Measurements from ENCODE around the gene USP44. TPM values are rescaled to one million over a fixed set of nuclear protein-coding genes. Genes with fewer than 3 reads are reported as not detected.

USP44 gene
- total and polyA plus RNA-seq, 4 donors = 1.6 to 4.4 (median 2.0) TPM

- WGBS, 2 donors = 94 to 95% methylated on average over 1 of the region's 1 CpG
- DNase-seq = no peak
- intact Hi-C loops (cut with DNase I) = no loop called here
- Histone ChIP-seq H3K9me3 (ENCODE audit: control insufficient read depth, low read length) (no peaks in the 10 kb centered on the region), H3K36me3 (ENCODE audit: control insufficient read depth in 1 of 2, insufficient read depth in 2 of 2, low read length in 1 of 2) (peaks cover 0 to 8% of the 10 kb centered on the region in 2 donors), H3K27me3 (ENCODE audit: control insufficient read depth in 1 of 2, insufficient read depth in 2 of 2, low read length in 1 of 2) (no peaks in the 10 kb centered on the region), H3K4me1 (ENCODE audit: control insufficient read depth in 1 of 2, insufficient read depth in 2 of 2, low read length in 2 of 2) (peaks cover 0 to 5% of the 10 kb centered on the region in 2 donors), H3K27ac (ENCODE audit: low read depth in 1 of 2, low read length in 2 of 2) (no peak overlapping the region), H3K4me3 (ENCODE audit: low read length in 2 of 2) (no peak overlapping the region)
- no peak for ATAC-seq (ENCODE audit: low FRiP score)
Measured at GRCh38 chr12:95511977-95512376, 39.3 kb downstream of the USP44 start.

GRCh38 chr12:95509300-95509699 lies 42.0 kb downstream of the USP44 start:
- peaks cover 2 to 11% of the 10 kb centered on the region in 2 donors for H3K36me3 ChIP-seq (ENCODE audit: control insufficient read depth in 1 of 2, insufficient read depth in 2 of 2, low read length in 1 of 2)
- 15 to 18% methylated on average over 3 of the region's 3 CpGs for WGBS, 2 donors
- H3K27ac ChIP-seq (ENCODE audit: low read depth in 1 of 2, low read length in 2 of 2) = no peak overlapping the region
- H3K4me3 ChIP-seq (ENCODE audit: low read length in 2 of 2) = no peak overlapping the region
- intact Hi-C loops (cut with DNase I) = loop anchor here in 1 of 2 donors (5.0 kb wide), 1 partner anchor 37 kb away; the partner anchor contains the start of gene METAP2
- H3K4me1 ChIP-seq (ENCODE audit: control insufficient read depth in 1 of 2, insufficient read depth in 2 of 2, low read length in 2 of 2) = peaks cover 0 to 5% of the 10 kb centered on the region in 2 donors
- DNase-seq (no peak), ATAC-seq (ENCODE audit: low FRiP score) (no peak)
- no peaks in the 10 kb centered on the region for H3K9me3 ChIP-seq (ENCODE audit: control insufficient read depth, low read length)
- no peaks in the 10 kb centered on the region for H3K27me3 ChIP-seq (ENCODE audit: control insufficient read depth in 1 of 2, insufficient read depth in 2 of 2, low read length in 1 of 2)

DNA sequence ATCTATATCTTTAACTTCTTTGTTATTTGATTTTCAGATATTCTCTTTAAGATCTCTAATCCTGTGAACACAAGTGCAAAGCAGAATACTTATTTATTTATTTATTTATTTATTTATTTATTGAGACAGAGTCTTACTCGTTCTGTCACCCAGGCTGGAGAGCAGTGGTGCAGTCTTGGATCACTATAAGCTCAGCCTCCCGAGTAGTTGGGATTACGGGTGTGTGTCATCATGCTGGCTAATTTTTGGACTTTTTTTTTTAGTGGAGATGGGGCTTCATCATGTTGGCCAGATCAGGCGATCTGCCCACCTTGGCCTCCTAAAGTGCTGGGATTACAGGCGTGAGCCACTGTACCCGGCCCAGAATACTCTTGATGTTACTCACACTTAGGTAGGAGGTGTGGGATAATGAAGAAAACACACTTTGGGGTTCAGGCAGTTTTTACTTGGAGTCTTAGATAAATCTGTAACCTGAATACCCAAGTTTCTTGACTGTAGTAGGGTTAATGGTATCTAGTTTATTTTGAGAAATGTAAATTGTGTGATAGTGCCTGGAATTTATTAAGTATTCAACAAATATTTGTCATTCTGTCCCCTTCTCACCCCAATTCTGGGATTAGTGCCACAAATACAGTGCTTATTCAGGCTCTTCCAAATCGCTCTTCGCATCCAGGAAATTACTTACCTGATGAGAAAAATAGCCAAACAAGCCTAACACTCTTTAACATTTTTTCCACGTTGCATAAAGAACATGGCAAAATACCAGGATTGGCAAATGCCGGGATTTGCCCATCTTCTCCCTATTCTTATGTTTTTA lies 44.4 kb downstream of the USP44 start:
- ATAC-seq (ENCODE audit: low FRiP score) (no peak), DNase-seq (no peak)
- intact Hi-C loops (cut with DNase I) = loop anchor here in 1 of 2 donors (5.0 kb wide), 1 partner anchor 35 kb away; the partner anchor contains the start of gene METAP2
- no peak overlapping the region for H3K4me3 ChIP-seq (ENCODE audit: low read length in 2 of 2)
- H3K9me3 ChIP-seq (ENCODE audit: control insufficient read depth, low read length) = no peaks in the 10 kb centered on the region
- WGBS, 2 donors = 24 to 25% methylated on average over 10 of the region's 10 CpGs
- H3K36me3 ChIP-seq (ENCODE audit: control insufficient read depth in 1 of 2, insufficient read depth in 2 of 2, low read length in 1 of 2) = peaks cover 2 to 3% of the 10 kb centered on the region in 2 donors
- peak overlapping the region in 1 of 2 donors; percentile 12 for H3K27ac ChIP-seq (ENCODE audit: low read depth in 1 of 2, low read length in 2 of 2)
- peaks cover 0 to 7% of the 10 kb centered on the region in 2 donors for H3K4me1 ChIP-seq (ENCODE audit: control insufficient read depth in 1 of 2, insufficient read depth in 2 of 2, low read length in 2 of 2)
- H3K27me3 ChIP-seq (ENCODE audit: control insufficient read depth in 1 of 2, insufficient read depth in 2 of 2, low read length in 1 of 2) = no peaks in the 10 kb centered on the region

DNA sequence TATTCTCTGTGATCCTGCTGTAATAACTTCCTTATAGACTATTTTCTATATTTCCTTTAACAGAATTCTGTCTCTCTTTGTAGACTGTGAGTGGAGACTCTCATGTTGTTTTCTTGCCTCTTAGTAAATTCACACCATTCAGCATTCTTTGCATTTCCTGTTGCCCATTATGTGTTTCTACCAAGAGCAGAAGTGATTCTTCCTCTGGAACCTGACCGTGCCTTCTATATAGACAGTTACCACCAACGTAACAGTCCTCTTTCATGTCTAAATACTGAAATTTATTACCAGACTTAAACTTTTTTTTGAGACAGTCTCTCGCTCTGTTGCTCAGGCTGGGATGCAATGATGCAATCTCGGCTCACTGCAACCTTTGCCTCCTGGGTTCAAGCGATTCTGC lies 46.2 kb downstream of the USP44 start:
- Histone ChIP-seq H3K27ac (ENCODE audit: low read depth in 1 of 2, low read length in 2 of 2) (no peak overlapping the region), H3K9me3 (ENCODE audit: control insufficient read depth, low read length) (no peaks in the 10 kb centered on the region), H3K4me1 (ENCODE audit: control insufficient read depth in 1 of 2, insufficient read depth in 2 of 2, low read length in 2 of 2) (peaks cover 0 to 4% of the 10 kb centered on the region in 2 donors), H3K27me3 (ENCODE audit: control insufficient read depth in 1 of 2, insufficient read depth in 2 of 2, low read length in 1 of 2) (no peaks in the 10 kb centered on the region), H3K4me3 (ENCODE audit: low read length in 2 of 2) (no peak overlapping the region), H3K36me3 (ENCODE audit: control insufficient read depth in 1 of 2, insufficient read depth in 2 of 2, low read length in 1 of 2) (peaks cover 2 to 3% of the 10 kb centered on the region in 2 donors)
- intact Hi-C loops (cut with DNase I) = loop anchor here in 1 of 2 donors (5.0 kb wide), 1 partner anchor 33 kb away; the partner anchor contains the start of gene METAP2
- DNase-seq (no peak), ATAC-seq (ENCODE audit: low FRiP score) (no peak)
- WGBS, 2 donors = 94% methylated on average over 5 of the region's 5 CpGs

DNA sequence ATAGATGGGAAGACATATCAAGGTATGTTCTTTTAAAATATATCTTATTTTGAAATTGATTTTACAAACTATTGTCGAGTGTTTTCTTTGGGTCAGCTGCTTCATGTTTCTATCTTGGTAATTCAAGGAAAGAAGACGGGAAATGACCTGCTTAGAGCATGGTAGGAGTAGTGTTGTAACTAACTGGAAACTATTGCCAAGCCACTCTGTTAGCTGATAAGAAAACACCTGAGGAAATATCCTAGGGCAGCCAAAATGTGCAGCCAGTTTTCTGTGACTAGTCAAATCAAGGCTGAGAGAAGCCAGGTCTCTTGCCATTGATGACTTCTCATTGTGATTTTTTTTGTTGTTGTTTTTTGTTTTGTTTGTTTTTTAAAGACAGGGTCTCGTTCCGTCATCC lies 47.1 kb downstream of the USP44 start:
- H3K27me3 ChIP-seq (ENCODE audit: control insufficient read depth in 1 of 2, insufficient read depth in 2 of 2, low read length in 1 of 2) = no peaks in the 10 kb centered on the region
- ATAC-seq (ENCODE audit: low FRiP score) = no peak
- no peak for DNase-seq
- 84 to 90% methylated on average over 4 of the region's 4 CpGs for WGBS, 2 donors
- peaks cover 2 to 3% of the 10 kb centered on the region in 2 donors for H3K36me3 ChIP-seq (ENCODE audit: control insufficient read depth in 1 of 2, insufficient read depth in 2 of 2, low read length in 1 of 2)
- intact Hi-C loops (cut with DNase I) = no loop called here
- no peaks in the 10 kb centered on the region for H3K9me3 ChIP-seq (ENCODE audit: control insufficient read depth, low read length)
- no peak overlapping the region for H3K27ac ChIP-seq (ENCODE audit: low read depth in 1 of 2, low read length in 2 of 2)
- H3K4me1 ChIP-seq (ENCODE audit: control insufficient read depth in 1 of 2, insufficient read depth in 2 of 2, low read length in 2 of 2) = peaks cover 0 to 1% of the 10 kb centered on the region in 2 donors
- no peak overlapping the region for H3K4me3 ChIP-seq (ENCODE audit: low read length in 2 of 2)

GRCh38 chr12:95499772-95500171 lies 51.5 kb downstream of the USP44 start:
- Histone ChIP-seq H3K4me3 (ENCODE audit: low read length in 2 of 2) (no peak overlapping the region), H3K27ac (ENCODE audit: low read depth in 1 of 2, low read length in 2 of 2) (no peak overlapping the region), H3K27me3 (ENCODE audit: control insufficient read depth in 1 of 2, insufficient read depth in 2 of 2, low read length in 1 of 2) (no peaks in the 10 kb centered on the region), H3K9me3 (ENCODE audit: control insufficient read depth, low read length) (no peaks in the 10 kb centered on the region), H3K4me1 (ENCODE audit: control insufficient read depth in 1 of 2, insufficient read depth in 2 of 2, low read length in 2 of 2) (peaks cover 0 to 1% of the 10 kb centered on the region in 2 donors), H3K36me3 (ENCODE audit: control insufficient read depth in 1 of 2, insufficient read depth in 2 of 2, low read length in 1 of 2) (peaks cover 0 to under 1% of the 10 kb centered on the region in 2 donors)
- WGBS, 2 donors = 84 to 96% methylated on average over 2 of the region's 2 CpGs
- ATAC-seq (ENCODE audit: low FRiP score) (no peak), DNase-seq (no peak)
- intact Hi-C loops (cut with DNase I) = no loop called here

DNA sequence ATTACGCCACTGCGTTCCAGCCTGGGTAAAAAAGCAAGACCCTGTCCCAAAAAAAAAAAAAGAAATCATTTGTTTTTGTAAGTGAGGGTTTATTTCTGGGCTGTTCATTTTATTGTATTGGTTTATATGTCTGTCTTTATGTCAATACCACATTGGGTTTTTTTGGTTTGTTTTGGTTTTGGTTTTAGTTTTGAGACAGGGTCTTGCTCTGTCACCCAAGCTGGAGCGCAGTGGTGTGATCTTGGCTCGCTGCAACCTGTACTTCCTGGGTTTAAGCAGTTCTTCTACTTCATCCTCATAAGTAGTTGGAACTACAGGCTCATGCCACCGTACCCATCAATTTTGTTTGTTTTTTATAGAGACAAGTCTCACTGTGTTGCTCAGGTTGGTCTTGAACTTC lies 52.3 kb downstream of the USP44 start:
- WGBS, 2 donors = 98% methylated on average over 5 of the region's 5 CpGs
- ATAC-seq (ENCODE audit: low FRiP score) (no peak), DNase-seq (no peak)
- Histone ChIP-seq H3K36me3 (ENCODE audit: control insufficient read depth in 1 of 2, insufficient read depth in 2 of 2, low read length in 1 of 2) (no peaks in the 10 kb centered on the region), H3K27ac (ENCODE audit: low read depth in 1 of 2, low read length in 2 of 2) (no peak overlapping the region), H3K4me1 (ENCODE audit: control insufficient read depth in 1 of 2, insufficient read depth in 2 of 2, low read length in 2 of 2) (peaks cover 0 to 1% of the 10 kb centered on the region in 2 donors), H3K27me3 (ENCODE audit: control insufficient read depth in 1 of 2, insufficient read depth in 2 of 2, low read length in 1 of 2) (no peaks in the 10 kb centered on the region), H3K9me3 (ENCODE audit: control insufficient read depth, low read length) (no peaks in the 10 kb centered on the region), H3K4me3 (ENCODE audit: low read length in 2 of 2) (no peak overlapping the region)
- intact Hi-C loops (cut with DNase I) = no loop called here

- 94 to 98% methylated on average over 4 of the region's 4 CpGs for WGBS, 2 donors
- no peaks in the 10 kb centered on the region for H3K4me1 ChIP-seq (ENCODE audit: control insufficient read depth in 1 of 2, insufficient read depth in 2 of 2, low read length in 2 of 2)
- H3K4me3 ChIP-seq (ENCODE audit: low read length in 2 of 2) = no peak overlapping the region
- H3K27me3 ChIP-seq (ENCODE audit: control insufficient read depth in 1 of 2, insufficient read depth in 2 of 2, low read length in 1 of 2) = no peaks in the 10 kb centered on the region
- H3K9me3 ChIP-seq (ENCODE audit: control insufficient read depth, low read length) = no peaks in the 10 kb centered on the region
- peaks cover 1 to 3% of the 10 kb centered on the region in 2 donors for H3K36me3 ChIP-seq (ENCODE audit: control insufficient read depth in 1 of 2, insufficient read depth in 2 of 2, low read length in 1 of 2)
- DNase-seq = no peak
- no peak overlapping the region for H3K27ac ChIP-seq (ENCODE audit: low read depth in 1 of 2, low read length in 2 of 2)
- intact Hi-C loops (cut with DNase I) = no loop called here
- ATAC-seq (ENCODE audit: low FRiP score) = no peak
Measured at GRCh38 chr12:95497031-95497430, 54.2 kb downstream of the USP44 start.

- Histone ChIP-seq H3K4me3 (ENCODE audit: low read length in 2 of 2) (no peak overlapping the region), H3K4me1 (ENCODE audit: control insufficient read depth in 1 of 2, insufficient read depth in 2 of 2, low read length in 2 of 2) (no peaks in the 10 kb centered on the region), H3K27ac (ENCODE audit: low read depth in 1 of 2, low read length in 2 of 2) (no peak overlapping the region), H3K9me3 (ENCODE audit: control insufficient read depth, low read length) (no peaks in the 10 kb centered on the region), H3K27me3 (ENCODE audit: control insufficient read depth in 1 of 2, insufficient read depth in 2 of 2, low read length in 1 of 2) (no peaks in the 10 kb centered on the region), H3K36me3 (ENCODE audit: control insufficient read depth in 1 of 2, insufficient read depth in 2 of 2, low read length in 1 of 2) (peaks cover 1 to 3% of the 10 kb centered on the region in 2 donors)
- intact Hi-C loops (cut with DNase I) = no loop called here
- DNase-seq = no peak
- no peak for ATAC-seq (ENCODE audit: low FRiP score)
- whole genome bisulfite sequencing, 2 donors = 78 to 90% methylated on average over 1 of the region's 1 CpG
Measured at GRCh38 chr12:95495433-95495832, 55.8 kb downstream of the USP44 start.

Data from aorta (tissue), 5 donors.